HCT116 (cell line): ENCODE results near the gene PMM1. TPM values are rescaled to one million over a fixed set of nuclear protein-coding genes. Genes with fewer than 3 reads are reported as not detected.

Source experiments
- ATAC-seq: fragments of 200-7000 bp; cut with Tn5 transposase; 2 replicates; pipeline ENCODE4 v1.9.1; 2020; ENCODE audit warnings: mild to moderate bottlenecking, moderate library complexity
- BruUV-seq: library from RNA; stranded (reverse); fragments of 400-500 nt; replicated peaks from 2 replicates; lab custom pipeline; 2021; lab: Mats Ljungman, UMichigan
- CTCF ChIA-PET: fragments of 300-600 bp; sonication (Branson Sonifier 250); formaldehyde crosslinking; loops from one replicate; lab custom pipeline; 2021; ENCODE audit warnings: antibody characterized with exemption; lab: Charles Lee
- POLR2A ChIA-PET: fragments of 300-600, 350-600 bp; sonication (Branson Sonifier 250); formaldehyde crosslinking; loops from one replicate; lab custom pipeline; 2021; ENCODE audit warnings: antibody characterized with exemption; lab: Charles Lee
- RAD21 ChIA-PET, 2 experiments: fragments of 300-600 bp; sonication (Branson Sonifier 250); formaldehyde crosslinking; loops; one replicate each; lab custom pipeline; 2023; ENCODE audit warnings: low total read pairs in 2 of 2; ENCODE audit not compliant: uncharacterized antibody in 2 of 2, unreplicated experiment in 2 of 2, low non-redundant PET in 1 of 2; lab: Charles Lee
- DNase-seq: peaks from one replicate; pipeline ENCODE4 v3.0.0-alpha.2; 2010; ENCODE audit warnings: low read depth, low spot score
- H2AFZ ChIP-seq: fragments of 200-600 bp; shearing (Covaris generic), sonication (generic); 2 replicates; pipeline ENCODE4 v1.6.1; 2017; ENCODE audit warnings: low read depth, mixed run types, mixed read lengths, antibody characterized with exemption, low read length; ENCODE audit not compliant: poor library complexity, severe bottlenecking
- H3K27ac ChIP-seq: 2 replicates; pipeline ENCODE4 v1.5.1; 2012; ENCODE audit warnings: low read depth, low read length
- H3K27me3 ChIP-seq: fragments of 200-600 bp; sonication (generic); 2 replicates; pipeline ENCODE4 v1.6.1; 2016; ENCODE audit warnings: mixed run types, low read length, mixed read lengths; ENCODE audit not compliant: insufficient read depth
- H3K36me3 ChIP-seq, 2 experiments: fragments of 200-500 bp in 1 of 2; fragments of 200-600 bp in 1 of 2; sonication (Bioruptor generic) in 1 of 2; sonication (generic) in 1 of 2; 2 replicates each; pipeline versions ENCODE4 v1.5.1 to v1.6.1; 2014 to 2016; ENCODE audit warnings: low read length in 2 of 2, inconsistent platforms in 1 of 2, mixed read lengths in 1 of 2, mixed run types in 1 of 2; ENCODE audit not compliant: insufficient read depth in 2 of 2, control insufficient read depth in 1 of 2
- H3K4me1 ChIP-seq, 2 experiments: fragments of 200-600 bp in 1 of 2; sonication (generic) in 1 of 2; 2 replicates each; pipeline versions ENCODE4 v1.5.1 to v1.6.1; 2012 to 2017; ENCODE audit warnings: low read length in 2 of 2, inconsistent platforms in 1 of 2, mild to moderate bottlenecking in 1 of 2, mixed read lengths in 1 of 2, mixed run types in 1 of 2, moderate library complexity in 1 of 2; ENCODE audit not compliant: insufficient read depth in 2 of 2, control insufficient read depth in 1 of 2
- H3K4me2 ChIP-seq: fragments of 200-600 bp; sonication (generic); 2 replicates; pipeline ENCODE4 v1.6.1; 2017; ENCODE audit warnings: mixed run types, low read length, mixed read lengths
- H3K4me3 ChIP-seq, 2 experiments: fragments of 200-600 bp in 1 of 2; sonication (generic) in 1 of 2; replicated peaks in 1 of 2; 2 replicates each; pipeline ENCODE4 v1.5.1; 2011 to 2016; ENCODE audit warnings: low read length in 2 of 2, control low read depth in 1 of 2, low read depth in 1 of 2, mild to moderate bottlenecking in 1 of 2, mixed read lengths in 1 of 2, mixed run types in 1 of 2
- H3K79me2 ChIP-seq: fragments of 200-600 bp; sonication (generic); 2 replicates; pipeline ENCODE4 v1.6.1; 2017; ENCODE audit warnings: mild to moderate bottlenecking, mixed run types, low read length, moderate library complexity, mixed read lengths; ENCODE audit not compliant: insufficient read depth
- H3K9ac ChIP-seq: fragments of 200-600 bp; sonication (generic); 2 replicates; pipeline ENCODE4 v1.6.1; 2016; ENCODE audit warnings: low read length, mixed read lengths
- H3K9me2 ChIP-seq: fragments of 200-600 bp; sonication (generic), shearing (Covaris generic); 2 replicates; pipeline ENCODE4 v1.6.1; 2017; ENCODE audit warnings: mixed run types, mild to moderate bottlenecking, moderate library complexity; ENCODE audit not compliant: insufficient read depth
- H3K9me3 ChIP-seq, 2 experiments: fragments of 200-500 bp in 1 of 2; fragments of 200-600 bp in 1 of 2; sonication (Bioruptor generic) in 1 of 2; sonication (generic) in 1 of 2; 2 replicates each; pipeline ENCODE4 v1.6.1; 2014 to 2017; ENCODE audit warnings: low read length in 2 of 2, mixed read lengths in 2 of 2, inconsistent platforms in 1 of 2, low read depth in 1 of 2, mild to moderate bottlenecking in 1 of 2, mixed run types in 1 of 2, moderate library complexity in 1 of 2; ENCODE audit not compliant: control insufficient read depth in 1 of 2, insufficient read depth in 1 of 2
- H4K20me1 ChIP-seq: fragments of 200-600 bp; sonication (generic), shearing (Covaris generic); 2 replicates; pipeline ENCODE4 v1.6.1; 2017; ENCODE audit warnings: mixed run types, mild to moderate bottlenecking, moderate library complexity; ENCODE audit not compliant: insufficient read depth
- CBX3 ChIP-seq: IDR thresholded peaks from 2 replicates; pipeline ENCODE4 v1.6.1; 2012; ENCODE audit warnings: low read depth
- EGR1 ChIP-seq: IDR thresholded peaks from 2 replicates; pipeline ENCODE4 v1.6.1; 2012; ENCODE audit warnings: low read depth
- EZH2 ChIP-seq: fragments of 200-600 bp; sonication (generic); IDR thresholded peaks from 2 replicates; pipeline ENCODE4 v1.6.1; 2017; ENCODE audit warnings: antibody characterized with exemption, mixed run types
- FOSL1 ChIP-seq: IDR thresholded peaks from 2 replicates; pipeline ENCODE4 v1.6.1; 2012; ENCODE audit warnings: low read depth
- JUND ChIP-seq: IDR thresholded peaks from 2 replicates; pipeline ENCODE4 v1.6.1; 2012
- POLR2AphosphoS5 ChIP-seq: IDR thresholded peaks from 2 replicates; pipeline ENCODE4 v1.6.1; 2011; ENCODE audit warnings: mild to moderate bottlenecking, low read depth, low read length, moderate library complexity
- RAD21 ChIP-seq: IDR thresholded peaks from 2 replicates; pipeline ENCODE4 v1.6.1; 2012; ENCODE audit warnings: low read depth, mild to moderate bottlenecking
- REST ChIP-seq: IDR thresholded peaks from 2 replicates; pipeline ENCODE4 v1.6.1; 2012; ENCODE audit warnings: low read depth
- SP1 ChIP-seq: IDR thresholded peaks from 2 replicates; pipeline ENCODE4 v1.6.1; 2012; ENCODE audit warnings: low read depth
- ZNF274 ChIP-seq: fragments of 200-500 bp; sonication (Bioruptor generic); IDR thresholded peaks from 2 replicates; pipeline ENCODE4 v1.6.1; 2014; ENCODE audit warnings: mild to moderate bottlenecking, low read depth, low read length, inconsistent platforms
- intact Hi-C: fragments of 100-400 bp; cut with micrococcal nuclease; formaldehyde crosslinking; loops from 2 replicates; pipeline ENCODE4 v1.10.0; 2022
- total RNA-seq: library from RNA; stranded (reverse); gene quantifications from one replicate; pipeline ENCODE4 v1.2.1, GENCODE V29; 2021; ENCODE audit not compliant: unreplicated experiment

The PMM1 gene
- total RNA-seq, 1 experiment from 2014 or later: 31.7 TPM

DNA sequence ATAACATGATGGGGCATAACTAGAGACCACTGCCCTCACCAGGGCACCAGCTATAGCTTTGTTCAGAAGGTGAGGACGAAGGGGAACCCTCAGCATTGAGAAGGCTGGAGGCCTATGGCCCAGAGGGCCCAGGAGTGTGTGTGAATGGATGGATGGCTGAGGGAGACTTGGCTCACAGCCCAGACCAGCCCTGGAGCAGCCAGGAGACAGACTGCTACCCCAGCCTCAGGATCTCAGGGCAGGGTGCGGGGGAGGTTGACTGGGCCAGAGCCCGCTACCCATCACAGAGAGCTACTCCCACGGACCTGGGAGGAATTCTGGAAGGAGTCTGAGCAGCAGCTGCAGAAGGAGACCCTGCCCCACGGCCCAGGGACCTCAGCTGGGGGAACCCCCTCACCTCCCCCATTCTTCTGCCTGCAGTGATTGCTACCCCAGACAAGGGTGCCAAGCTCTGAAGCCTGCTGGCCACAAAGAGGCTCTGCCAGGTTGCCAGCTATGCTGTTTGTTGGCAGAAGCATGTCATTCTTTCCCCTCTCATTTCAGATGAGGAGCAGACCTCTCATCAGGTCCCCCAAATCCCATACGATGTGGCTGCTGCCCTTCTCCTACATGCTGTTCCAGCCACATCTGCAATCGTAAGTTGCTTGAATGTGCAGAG, 34.2 kb downstream of the PMM1 start (continued):
- TF ChIP-seq REST (no peak), JUND (no peak), RAD21 (no peak), POLR2AphosphoS5 (no peak), EGR1 (no peak), ZNF274 (no peak)

DNA sequence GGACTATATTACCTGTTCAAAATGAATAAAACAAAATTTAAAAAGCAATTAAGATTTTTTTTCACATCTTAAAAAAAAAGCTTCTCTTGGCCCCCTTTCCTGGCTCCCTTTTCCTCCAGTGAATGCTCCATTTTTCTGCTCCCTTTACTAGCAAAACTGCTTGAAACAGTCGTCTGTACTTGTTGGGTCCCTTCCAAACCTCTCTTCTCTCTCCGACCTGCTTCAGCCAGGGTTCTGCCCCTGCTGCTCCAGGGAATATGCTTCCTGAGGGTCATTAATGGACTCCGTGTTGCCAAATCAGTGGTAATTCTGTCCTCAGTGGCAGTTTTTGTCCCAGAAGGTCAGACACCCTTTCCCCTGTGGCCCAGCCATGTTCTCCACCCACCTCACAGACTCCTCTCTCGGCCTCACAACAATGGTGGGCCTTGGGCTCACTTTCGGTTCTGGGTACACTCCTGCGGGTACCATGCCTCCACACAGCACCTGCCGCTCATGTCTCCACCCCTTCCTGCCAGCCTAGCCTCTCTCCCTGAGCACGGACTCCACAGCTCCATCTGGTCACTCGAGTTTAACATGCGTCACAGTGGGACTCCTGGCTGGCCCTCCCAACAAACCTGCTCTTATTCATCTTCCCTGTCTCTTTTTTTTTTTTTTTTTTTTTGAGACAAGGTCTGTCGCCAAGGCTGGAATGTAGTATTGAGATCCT, 37.6 kb downstream of the PMM1 start:
- no TSS peak for BruUV-seq
- ChIA-PET CTCF (interaction anchor here (0.6 kb wide), 1 partner anchor 95 kb away, joined by 6 read pairs; no protein-coding TSS in a partner anchor), POLR2A (interaction anchor here (1.2 kb wide), 1 partner anchor 37 kb away, joined by 4 read pairs; the partner anchor contains the start of gene PMM1), RAD21 (no interaction called here)
- peaks cover 2 to 12% of the 10 kb centered on the region in 2 experiments; a peak in 3 of 4 replicates for H3K4me1 ChIP-seq
- H3K79me2 ChIP-seq: no peaks in the 10 kb centered on the region
- no peak overlapping the region for H3K4me2 ChIP-seq
- TF ChIP-seq CBX3 (no peak), POLR2AphosphoS5 (no peak), FOSL1 (no peak), EZH2 (no peak), SP1 (no peak), REST (no peak), JUND (no peak)
- intact Hi-C loops: loop anchor here (2.0 kb wide), 1 partner anchor 45 kb away; no protein-coding TSS in a partner anchor
- no peaks in the 10 kb centered on the region for H3K9me2 ChIP-seq
- no peaks in the 10 kb centered on the region for H3K36me3 ChIP-seq
- no peak overlapping the region for H3K27ac ChIP-seq
- ATAC-seq: no peak
- H4K20me1 ChIP-seq: no peaks in the 10 kb centered on the region
- H2AFZ ChIP-seq: no peak overlapping the region
- H3K9me3 ChIP-seq: no peaks in the 10 kb centered on the region
- no peak overlapping the region for H3K4me3 ChIP-seq
- no peaks in the 10 kb centered on the region for H3K27me3 ChIP-seq
- no peak overlapping the region for H3K9ac ChIP-seq
- DNase-seq: no peak
